HL-60 (cell line): ENCODE data around the gene DMD.

Experiments used
- DNase-seq, 2 experiments: peaks; one replicate each; pipeline ENCODE4 v3.0.0-alpha.2; 2010 to 2020; ENCODE audit warnings: low read depth in 1 of 2, low spot score in 1 of 2
- H3K27ac ChIP-seq: fragments of 250-450 bp; sonication (Bioruptor Pico); replicated peaks from 2 replicates; pipeline ENCODE4 v1.5.1; 2020; ENCODE audit warnings: mild to moderate bottlenecking, moderate library complexity
- H3K27me3 ChIP-seq: fragments of 250-450 bp; sonication (Bioruptor Pico); 2 replicates; pipeline ENCODE4 v1.5.1; 2021; ENCODE audit warnings: mild to moderate bottlenecking, moderate library complexity; ENCODE audit not compliant: insufficient read depth, poor library complexity, severe bottlenecking
- H3K4me3 ChIP-seq: replicated peaks from 2 replicates; pipeline ENCODE4 v1.5.1; 2011; ENCODE audit warnings: mild to moderate bottlenecking, control low read depth, low read length; ENCODE audit not compliant: insufficient read depth
- CTCF ChIP-seq: IDR thresholded peaks from one replicate; pipeline ENCODE4 v1.5.1; 2011; ENCODE audit warnings: low read length, control low read depth, inconsistent platforms; ENCODE audit not compliant: insufficient read depth
- GABPA ChIP-seq: IDR thresholded peaks from 2 replicates; pipeline ENCODE4 v1.6.1; 2012; ENCODE audit warnings: low read depth
- POLR2AphosphoS5 ChIP-seq: IDR thresholded peaks from 2 replicates; pipeline ENCODE4 v1.6.1; 2012; ENCODE audit warnings: low read depth
- SPI1 ChIP-seq: IDR thresholded peaks from 2 replicates; pipeline ENCODE4 v1.6.1; 2012; ENCODE audit warnings: low read depth, mild to moderate bottlenecking, borderline replicate concordance
- TF ChIP-seq, protein P1 (sequence below): IDR thresholded peaks from 2 replicates; pipeline ENCODE4 v1.6.1; 2012; ENCODE audit warnings: low read depth; ENCODE audit not compliant: insufficient replicate concordance

DMD gene

DNA sequence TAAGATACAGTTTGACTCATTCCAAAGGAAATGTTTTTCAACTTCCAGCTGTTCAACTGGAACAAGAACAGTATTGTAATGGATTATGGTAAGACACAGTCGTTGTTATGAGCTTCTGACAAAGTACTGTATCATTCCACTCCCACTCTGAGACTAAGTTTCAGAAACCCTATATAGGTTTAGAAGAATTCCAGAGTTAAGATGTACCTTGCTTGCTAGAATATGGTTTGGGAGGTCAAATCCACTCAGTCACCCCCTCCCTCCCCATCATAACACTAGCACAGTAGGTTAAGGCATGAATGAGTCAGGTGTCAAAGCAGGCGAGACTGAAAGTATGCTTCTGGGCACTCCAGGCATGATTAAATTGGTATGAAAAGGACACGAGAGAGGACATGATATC is 339.7 kb downstream of the DMD start:
- Histone ChIP-seq H3K4me3 (no peak overlapping the region), H3K27ac (no peak overlapping the region), H3K27me3 (no peaks in the 10 kb centered on the region)
- TF ChIP-seq GABPA: no peak
- TF ChIP-seq, protein P1, sequence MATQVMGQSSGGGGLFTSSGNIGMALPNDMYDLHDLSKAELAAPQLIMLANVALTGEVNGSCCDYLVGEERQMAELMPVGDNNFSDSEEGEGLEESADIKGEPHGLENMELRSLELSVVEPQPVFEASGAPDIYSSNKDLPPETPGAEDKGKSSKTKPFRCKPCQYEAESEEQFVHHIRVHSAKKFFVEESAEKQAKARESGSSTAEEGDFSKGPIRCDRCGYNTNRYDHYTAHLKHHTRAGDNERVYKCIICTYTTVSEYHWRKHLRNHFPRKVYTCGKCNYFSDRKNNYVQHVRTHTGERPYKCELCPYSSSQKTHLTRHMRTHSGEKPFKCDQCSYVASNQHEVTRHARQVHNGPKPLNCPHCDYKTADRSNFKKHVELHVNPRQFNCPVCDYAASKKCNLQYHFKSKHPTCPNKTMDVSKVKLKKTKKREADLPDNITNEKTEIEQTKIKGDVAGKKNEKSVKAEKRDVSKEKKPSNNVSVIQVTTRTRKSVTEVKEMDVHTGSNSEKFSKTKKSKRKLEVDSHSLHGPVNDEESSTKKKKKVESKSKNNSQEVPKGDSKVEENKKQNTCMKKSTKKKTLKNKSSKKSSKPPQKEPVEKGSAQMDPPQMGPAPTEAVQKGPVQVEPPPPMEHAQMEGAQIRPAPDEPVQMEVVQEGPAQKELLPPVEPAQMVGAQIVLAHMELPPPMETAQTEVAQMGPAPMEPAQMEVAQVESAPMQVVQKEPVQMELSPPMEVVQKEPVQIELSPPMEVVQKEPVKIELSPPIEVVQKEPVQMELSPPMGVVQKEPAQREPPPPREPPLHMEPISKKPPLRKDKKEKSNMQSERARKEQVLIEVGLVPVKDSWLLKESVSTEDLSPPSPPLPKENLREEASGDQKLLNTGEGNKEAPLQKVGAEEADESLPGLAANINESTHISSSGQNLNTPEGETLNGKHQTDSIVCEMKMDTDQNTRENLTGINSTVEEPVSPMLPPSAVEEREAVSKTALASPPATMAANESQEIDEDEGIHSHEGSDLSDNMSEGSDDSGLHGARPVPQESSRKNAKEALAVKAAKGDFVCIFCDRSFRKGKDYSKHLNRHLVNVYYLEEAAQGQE: no peak
- no peak for TF ChIP-seq POLR2AphosphoS5
- TF ChIP-seq SPI1: no peak
- no peak for TF ChIP-seq CTCF
- DNase-seq: no peak

GRCh38 chrX:32868524-32868895 is 342.8 kb downstream of the DMD start:
- Histone ChIP-seq H3K4me3 (no peak overlapping the region), H3K27me3 (no peaks in the 10 kb centered on the region), H3K27ac (no peak overlapping the region)
- DNase-seq: no peak
- TF ChIP-seq GABPA: no peak
- TF ChIP-seq, protein P1: no peak
- TF ChIP-seq POLR2AphosphoS5: no peak
- no peak for TF ChIP-seq SPI1
- no peak for TF ChIP-seq CTCF

- Histone ChIP-seq H3K27ac (no peak overlapping the region), H3K27me3 (no peaks in the 10 kb centered on the region), H3K4me3 (no peak overlapping the region)
- DNase-seq: no peak
- TF ChIP-seq SPI1 (no peak), CTCF (no peak), GABPA (no peak)
These were observed 343.4 kb downstream of the DMD start for GRCh38 chrX:32867781-32868523.

DNA sequence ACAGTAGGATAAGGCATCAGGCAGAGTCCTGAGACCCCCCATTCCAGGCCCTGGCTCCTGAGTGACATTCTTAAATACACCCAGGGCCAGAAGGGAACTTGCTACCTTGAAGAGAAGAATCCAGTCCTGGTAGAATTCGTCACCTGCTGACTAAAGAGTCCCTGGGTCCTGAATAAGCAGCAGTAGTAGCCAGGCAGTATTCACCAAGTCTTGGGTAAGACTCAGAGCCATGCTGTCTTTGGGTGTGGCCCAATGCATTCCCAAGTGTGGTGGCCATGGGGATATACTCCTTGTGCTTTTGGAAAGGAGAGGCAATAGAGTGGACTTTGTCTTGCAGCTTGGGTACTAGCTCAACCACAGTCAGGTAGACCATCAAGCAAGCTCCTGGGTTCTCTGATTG is 359.1 kb downstream of the DMD start:
- no peak for TF ChIP-seq SPI1
- TF ChIP-seq, protein P1: no peak
- TF ChIP-seq POLR2AphosphoS5: no peak
- TF ChIP-seq CTCF: no peak
- TF ChIP-seq GABPA: no peak
- no peak overlapping the region for H3K4me3 ChIP-seq
- no peak overlapping the region for H3K27ac ChIP-seq
- no peaks in the 10 kb centered on the region for H3K27me3 ChIP-seq
- DNase-seq: no peak
